SK-N-MC (cell line): ENCODE data around the gene MRS2.
A peak's percentile ranks its signal among the peaks of the same experiment; 100 is the strongest.
"Not testable (repeated sequence)": the region's sequence is repeated elsewhere in the genome, so short reads cannot be mapped to it uniquely, and the experiment has no call there.

Source experiments
- DNase-seq: peaks from one replicate; pipeline ENCODE4 v3.0.0-alpha.2; 2011; ENCODE audit warnings: low read depth, low spot score
- H3K27ac ChIP-seq: fragments of 200-600 bp; sonication (generic); 2 replicates; pipeline ENCODE4 v1.5.1; 2016; ENCODE audit warnings: mixed run types
- H3K36me3 ChIP-seq: fragments of 200-600 bp; sonication (generic); 2 replicates; pipeline ENCODE4 v1.6.1; 2017; ENCODE audit warnings: antibody characterized with exemption, low read length, mixed read lengths; ENCODE audit not compliant: insufficient read depth
- H3K4me3 ChIP-seq: fragments of 200-600 bp; sonication (generic); 2 replicates; pipeline ENCODE4 v1.5.1; 2016
- H3K9ac ChIP-seq: fragments of 200-600 bp; sonication (generic); 2 replicates; pipeline ENCODE4 v1.8.0; 2017; ENCODE audit warnings: mixed run types, mixed read lengths; ENCODE audit not compliant: insufficient read length
- H3K9me3 ChIP-seq: fragments of 200-600 bp; sonication (generic); 2 replicates; pipeline ENCODE4 v1.6.1; 2017; ENCODE audit warnings: low read depth, mild to moderate bottlenecking, antibody characterized with exemption, low read length, moderate library complexity, mixed read lengths
- EZH2 ChIP-seq: fragments of 200-600 bp; sonication (generic); IDR thresholded peaks from one replicate; pipeline ENCODE4 v1.6.1; 2017; ENCODE audit warnings: antibody characterized with exemption
- FOXP2 ChIP-seq: optimal IDR thresholded peaks from 2 replicates; pipeline ENCODE3; 2011; ENCODE audit warnings: mild to moderate bottlenecking, moderate library complexity; ENCODE audit not compliant: insufficient read depth; ENCODE audit errors: extremely low read length, control extremely low read depth
- POLR2AphosphoS5 ChIP-seq: IDR thresholded peaks from 2 replicates; pipeline ENCODE4 v1.6.1; 2012; ENCODE audit warnings: mild to moderate bottlenecking, low read depth, low read length, borderline replicate concordance

The MRS2 gene

DNA sequence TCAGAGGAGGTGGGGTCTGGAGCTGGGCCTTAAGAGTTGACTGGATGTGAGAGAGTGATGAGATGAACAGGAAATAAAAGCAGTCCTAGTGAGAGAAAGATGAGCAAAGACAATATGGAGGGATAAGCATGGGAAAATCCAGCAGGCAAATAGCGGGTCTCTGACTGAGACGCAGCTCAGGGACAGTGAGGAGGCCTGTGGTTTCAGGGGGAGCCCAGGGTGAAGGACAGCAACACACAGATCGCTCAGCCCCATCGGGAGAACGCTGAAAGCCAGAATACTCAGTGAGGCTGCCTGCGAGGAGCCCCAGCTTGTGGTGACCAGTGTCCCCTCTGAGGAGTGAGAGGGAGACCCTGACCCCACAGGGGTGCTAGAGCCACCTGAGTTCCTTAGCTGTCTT lies 28.1 kb upstream of the MRS2 start:
- H3K36me3 ChIP-seq, result no peaks in the 10 kb centered on the region
- H3K9ac ChIP-seq, result no peak overlapping the region
- no peak for DNase-seq
- TF ChIP-seq EZH2 (no peak), POLR2AphosphoS5 (no peak), FOXP2 (no peak)
- H3K9me3 ChIP-seq, result peaks cover 3% of the 10 kb centered on the region; the same call in 1 of the 2 replicates
- peak overlapping the region; percentile 96; the same call in 1 of the 2 replicates for H3K27ac ChIP-seq
- H3K4me3 ChIP-seq, result no peak overlapping the region

DNA sequence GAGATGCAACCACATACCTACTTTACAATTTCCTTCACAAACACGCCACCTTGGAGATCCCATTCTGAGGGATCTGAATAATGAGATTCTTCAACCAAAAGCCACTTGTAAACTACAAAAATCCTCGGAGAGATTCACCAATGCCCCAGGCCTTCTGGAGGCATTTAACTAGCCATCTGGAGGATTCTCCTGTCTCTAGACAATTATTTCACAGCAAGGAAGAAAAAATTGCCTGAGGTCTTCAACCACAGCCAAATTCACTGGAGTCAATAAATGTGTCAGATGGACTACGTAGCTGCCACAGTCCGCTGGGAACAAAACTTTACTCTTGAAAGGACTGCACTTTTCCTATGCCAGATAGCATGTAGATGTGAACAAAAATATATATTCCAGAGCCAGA lies 25.9 kb upstream of the MRS2 start:
- peak overlapping the region; percentile 96 for H3K27ac ChIP-seq
- peak overlapping the region; percentile 13; the same call in 1 of the 2 replicates for H3K4me3 ChIP-seq
- TF ChIP-seq EZH2 (no peak), FOXP2 (peak; percentile 46), POLR2AphosphoS5 (peak; percentile 88; the same call in 1 of the 2 replicates)
- DNase-seq, result peak; percentile 98
- H3K36me3 ChIP-seq, result no peaks in the 10 kb centered on the region
- H3K9ac ChIP-seq, result peak overlapping the region; percentile 13
- H3K9me3 ChIP-seq, result peaks cover 3% of the 10 kb centered on the region; the same call in 1 of the 2 replicates

GRCh38 chr6:24378473-24379097 lies 24.2 kb upstream of the MRS2 start:
- Histone ChIP-seq H3K36me3 (no peaks in the 10 kb centered on the region), H3K27ac (peak overlapping the region; percentile 53; the same call in 1 of the 2 replicates), H3K9me3 (peaks cover 3% of the 10 kb centered on the region; the same call in 1 of the 2 replicates), H3K9ac (no peak overlapping the region), H3K4me3 (no peak overlapping the region)
- no peak for TF ChIP-seq FOXP2
- no peak for TF ChIP-seq EZH2
- TF ChIP-seq POLR2AphosphoS5, result no peak
- DNase-seq, result no peak

DNA sequence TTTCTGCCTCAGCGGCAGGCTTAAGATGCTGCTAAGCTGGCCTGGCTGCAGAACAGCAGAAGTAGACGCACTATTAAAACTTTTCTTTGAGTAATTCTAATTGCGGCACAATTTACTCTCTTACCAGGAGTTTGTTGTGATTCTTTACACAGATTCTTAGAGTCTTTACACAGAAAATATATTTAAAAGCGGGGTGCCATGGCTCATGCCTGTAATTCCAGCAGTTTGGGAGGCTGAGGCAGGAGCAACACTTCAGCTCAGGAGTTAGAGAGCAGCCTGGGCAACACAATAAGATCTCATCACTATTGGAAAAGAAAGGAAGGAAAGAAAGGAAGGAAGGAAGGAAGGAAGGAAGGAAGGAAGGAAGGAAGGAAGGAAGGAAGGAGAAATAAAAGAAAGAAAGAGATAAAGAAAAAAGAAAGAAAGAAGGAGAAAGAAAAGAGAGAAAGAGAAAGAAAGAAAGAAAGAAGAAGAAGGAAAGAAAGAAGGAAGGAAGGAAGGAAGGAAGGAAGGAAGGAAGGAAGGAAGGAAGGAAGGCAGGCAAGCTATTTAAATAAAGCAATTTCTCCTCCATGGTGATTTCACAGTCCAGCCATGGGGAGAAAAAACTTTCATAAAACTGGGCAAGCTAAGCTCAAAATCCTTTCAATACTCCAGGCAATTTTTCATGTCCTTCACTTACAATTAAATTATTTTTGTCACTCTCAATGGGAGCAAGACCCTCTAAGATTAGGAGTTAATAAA lies 21.1 kb upstream of the MRS2 start:
- Histone ChIP-seq H3K9me3 (peaks cover 3% of the 10 kb centered on the region; the same call in 1 of the 2 replicates), H3K27ac (peak overlapping the region; percentile 99), H3K4me3 (peak overlapping the region; percentile 46), H3K36me3 (no peaks in the 10 kb centered on the region), H3K9ac (peak overlapping the region; percentile 71)
- peak; percentile 98 for DNase-seq
- TF ChIP-seq POLR2AphosphoS5, result peak; percentile 72; the same call in 1 of the 2 replicates
- no peak for TF ChIP-seq EZH2

DNA sequence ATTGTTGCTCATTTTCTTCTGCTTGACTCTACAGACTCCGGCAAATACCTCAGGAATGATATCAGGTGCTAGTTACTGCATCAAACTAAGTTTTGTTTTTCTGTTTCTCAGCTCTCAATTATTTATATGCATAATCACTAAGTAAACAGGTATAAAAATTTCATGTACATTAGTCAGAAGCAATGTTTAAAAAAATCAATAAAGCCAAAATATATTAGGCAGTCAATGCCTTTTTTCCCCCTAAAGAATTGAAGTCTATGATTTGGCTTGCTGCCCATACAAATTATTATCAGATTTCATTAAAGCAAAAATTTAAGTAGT lies 20.6 kb upstream of the MRS2 start:
- TF ChIP-seq FOXP2 (no peak), EZH2 (no peak), POLR2AphosphoS5 (no peak)
- Histone ChIP-seq H3K4me3 (peak overlapping the region; percentile 46), H3K27ac (peak overlapping the region; percentile 99), H3K9ac (peak overlapping the region; percentile 71), H3K36me3 (no peaks in the 10 kb centered on the region), H3K9me3 (peaks cover 3% of the 10 kb centered on the region; the same call in 1 of the 2 replicates)
- no peak for DNase-seq

DNA sequence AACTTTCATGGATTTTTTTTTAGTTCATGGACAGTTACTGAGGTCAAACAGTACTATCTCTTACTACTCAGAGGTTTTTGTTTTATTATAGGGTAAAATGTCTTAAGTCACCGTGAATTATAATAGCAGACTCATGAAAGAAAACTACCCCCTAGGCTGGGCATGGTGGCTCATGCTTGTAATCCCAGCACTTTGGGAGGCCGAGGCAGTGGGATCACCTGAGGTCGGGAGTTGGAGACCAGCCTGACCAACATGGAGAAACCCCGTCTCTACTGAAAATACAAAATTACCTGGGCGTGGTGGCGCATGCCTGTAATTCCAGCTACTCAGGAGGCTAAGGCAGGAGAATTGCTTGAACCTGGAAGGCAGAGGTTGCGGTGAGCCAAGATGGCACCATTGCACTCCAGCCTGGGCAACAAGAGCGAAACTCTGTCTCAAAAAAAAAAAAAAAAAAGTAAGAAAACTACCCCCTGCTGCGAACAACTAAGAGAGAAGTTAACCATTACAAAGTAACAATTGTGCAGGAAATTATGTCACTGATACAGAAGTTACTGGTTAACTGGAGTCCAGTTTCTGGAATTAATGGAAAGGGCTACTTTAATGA lies 19.7 kb upstream of the MRS2 start:
- not testable (repeated sequence) for DNase-seq, H3K9me3 ChIP-seq, H3K36me3 ChIP-seq
- Histone ChIP-seq H3K27ac (peak overlapping the region; percentile 99), H3K4me3 (peak overlapping the region; percentile 46), H3K9ac (peak overlapping the region; percentile 71)

DNA sequence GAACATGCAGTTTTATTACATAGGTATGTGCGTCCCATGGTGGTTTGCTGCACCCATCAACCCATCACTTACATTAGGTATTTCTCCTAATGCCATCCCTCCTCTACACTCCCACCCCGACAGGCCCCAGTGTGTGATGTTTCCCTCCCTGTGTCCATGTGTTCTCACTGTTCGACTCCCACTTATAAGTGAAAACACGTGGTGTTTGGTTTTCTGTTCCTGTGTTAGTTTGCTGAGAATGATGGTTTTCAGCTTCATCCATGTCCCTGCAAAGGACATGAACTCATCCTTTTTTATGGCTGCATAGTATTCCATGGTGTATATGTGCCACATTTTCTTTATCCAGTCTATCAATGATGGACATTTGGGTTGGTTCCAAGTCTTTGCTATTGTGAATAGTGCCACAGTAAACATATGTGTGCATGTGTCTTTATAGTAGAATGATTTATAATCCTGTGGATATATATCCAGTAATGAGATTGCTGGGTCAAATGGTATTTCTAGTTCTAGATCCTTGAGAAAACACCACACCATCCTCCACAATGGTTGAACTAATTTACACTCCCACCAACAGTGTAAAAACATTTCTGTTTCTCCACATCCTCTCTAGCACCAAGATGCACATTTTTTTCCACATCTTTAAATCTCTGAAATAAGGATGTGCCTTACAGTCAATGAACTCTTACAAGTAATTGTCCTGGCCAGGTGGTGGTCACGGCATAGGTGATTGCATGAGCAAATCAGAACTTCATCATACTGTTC lies 18.2 kb upstream of the MRS2 start:
- H3K27ac ChIP-seq, result 0 out of 2 replicates have a peak overlapping the region, but pooled peaks have one; percentile 5
- not testable (repeated sequence) for H3K9me3 ChIP-seq, H3K9ac ChIP-seq, DNase-seq, H3K36me3 ChIP-seq, H3K4me3 ChIP-seq

- TF ChIP-seq POLR2AphosphoS5, result no peak
- no peak for TF ChIP-seq FOXP2
- no peak for TF ChIP-seq EZH2
- Histone ChIP-seq H3K9me3 (no peaks in the 10 kb centered on the region), H3K9ac (no peak overlapping the region), H3K36me3 (no peaks in the 10 kb centered on the region), H3K27ac (0 out of 2 replicates have a peak overlapping the region, but pooled peaks have one; percentile 5), H3K4me3 (no peak overlapping the region)
- DNase-seq, result no peak
These were observed 17.0 kb upstream of the MRS2 start for GRCh38 chr6:24385536-24386269.
